Measurements from ENCODE around the gene RGMB.

Gene RGMB

GRCh38 chr5:98785244-98785643 is 11.8 kb downstream of the RGMB start:
- no peak for DNase-seq (ENCODE audit: low read depth in 2 of 2)

DNA sequence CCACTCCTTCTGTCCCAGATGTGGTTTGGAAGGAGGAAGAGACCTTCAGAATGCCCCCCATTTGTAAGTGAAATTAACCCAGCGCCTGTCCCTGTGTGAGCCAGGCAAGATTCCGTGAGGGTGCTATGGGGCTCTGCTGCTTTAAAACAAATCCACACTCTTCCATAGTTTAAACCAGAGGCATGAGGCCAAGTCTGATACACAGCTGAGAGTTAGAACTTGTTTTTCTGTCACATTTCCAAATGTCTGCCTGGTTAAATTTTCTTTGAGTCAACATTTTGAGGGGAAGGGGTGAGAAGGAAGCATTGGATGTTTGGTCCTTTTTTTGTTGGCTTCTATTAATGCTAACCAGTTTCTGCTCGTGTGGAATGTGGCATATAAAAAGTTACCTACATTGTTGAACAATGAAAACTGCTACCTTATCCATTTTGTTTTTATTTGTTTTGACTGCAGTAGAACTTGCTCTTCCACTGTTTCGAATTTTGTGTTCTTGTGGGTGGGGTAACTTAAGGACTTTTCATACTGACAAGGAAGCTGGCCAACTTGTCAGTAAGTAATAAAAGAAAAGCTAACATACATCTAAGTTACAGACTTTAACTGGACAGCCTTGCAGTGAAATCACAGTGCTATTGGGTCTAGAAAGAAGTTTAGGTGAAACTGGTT is 12.9 kb downstream of the RGMB start:
- no peak for DNase-seq (ENCODE audit: low read depth in 2 of 2)

GRCh38 chr5:98787131-98787719 is 13.8 kb downstream of the RGMB start:
- DNase-seq (ENCODE audit: low read depth in 2 of 2), result no peak

DNA sequence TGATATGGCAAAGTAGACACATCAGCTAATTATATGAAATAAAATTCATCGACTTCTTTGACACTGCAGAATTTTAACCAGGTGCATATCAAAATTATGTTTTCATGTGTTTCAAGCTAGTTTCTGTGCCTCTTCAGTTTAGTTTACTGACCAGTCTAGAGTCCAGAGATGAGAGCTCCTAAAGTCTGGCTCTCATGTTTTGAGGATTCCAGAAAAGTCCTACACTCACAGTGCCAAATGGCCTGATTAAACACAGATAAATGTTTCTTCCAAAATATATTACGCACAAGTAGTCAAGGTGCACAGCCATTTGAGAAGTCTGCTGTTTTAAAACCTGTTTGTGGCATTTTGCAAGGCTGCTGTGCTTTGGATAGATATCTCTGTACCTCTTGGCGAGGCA is 15.6 kb downstream of the RGMB start:
- DNase-seq (ENCODE audit: low read depth in 2 of 2), result no peak

GRCh38 chr5:98791001-98791519 is 17.6 kb downstream of the RGMB start:
- no peak for DNase-seq (ENCODE audit: low read depth in 2 of 2)

DNA sequence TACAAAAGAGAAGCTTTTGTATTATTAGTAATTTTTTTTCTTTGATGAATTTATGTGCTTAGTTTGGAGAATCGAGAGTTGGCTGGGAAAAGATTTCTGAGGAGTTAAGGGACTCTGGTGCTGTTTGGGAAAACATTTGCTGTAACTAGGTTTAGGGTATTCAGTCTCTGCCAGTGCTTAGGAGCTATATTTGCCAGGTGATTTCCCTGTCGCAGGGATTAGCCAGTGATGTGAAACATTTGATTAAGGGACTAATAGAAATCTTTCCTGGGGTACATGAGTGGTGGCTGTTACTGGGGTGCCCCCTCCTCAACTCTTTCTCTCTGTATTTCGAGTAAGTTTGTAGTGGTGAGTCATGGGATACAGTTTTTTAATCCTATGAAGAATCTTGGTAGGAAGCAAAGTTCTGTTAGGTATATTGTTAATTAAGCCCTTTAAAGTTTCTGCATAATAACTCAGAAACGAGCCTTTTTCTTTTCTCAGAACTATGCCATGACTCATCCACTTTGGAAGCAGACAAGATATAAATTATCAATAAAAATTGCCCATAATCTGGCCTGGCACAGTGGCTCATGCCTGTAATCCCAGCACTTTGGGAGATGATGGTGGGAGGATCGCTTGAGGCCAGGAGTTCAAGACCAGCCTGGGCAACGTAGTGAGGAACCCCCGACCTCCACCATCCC is 18.6 kb downstream of the RGMB start:
- no peak for DNase-seq (ENCODE audit: low read depth in 2 of 2)

GRCh38 chr5:98793223-98793622 is 19.8 kb downstream of the RGMB start:
- DNase-seq (ENCODE audit: low read depth in 2 of 2), result no peak

DNA sequence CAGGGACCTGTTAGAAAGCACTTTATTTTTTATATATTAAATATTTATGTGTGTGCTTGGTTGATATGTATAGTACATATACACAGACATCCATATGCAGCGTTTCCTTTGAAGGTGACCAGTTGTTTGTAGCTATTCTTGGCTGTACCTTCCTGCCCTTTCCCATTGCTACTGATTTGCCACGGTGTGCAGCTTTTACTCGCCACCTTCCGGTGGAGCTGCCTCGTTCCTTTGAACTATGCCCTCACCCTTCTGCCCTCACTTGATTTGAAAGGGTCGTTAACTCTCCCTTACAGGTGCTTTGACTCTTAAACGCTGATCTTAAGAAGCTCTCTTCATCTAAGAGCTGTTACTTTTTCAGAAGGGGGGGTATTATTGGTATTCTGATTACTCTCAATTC is 20.5 kb downstream of the RGMB start:
- no peak for DNase-seq (ENCODE audit: low read depth in 2 of 2)

GRCh38 chr5:98794414-98795080 is 21.1 kb downstream of the RGMB start:
- no peak for DNase-seq (ENCODE audit: low read depth in 2 of 2)

- DNase-seq (ENCODE audit: low read depth in 2 of 2), result no peak
These were observed 21.8 kb downstream of the RGMB start for GRCh38 chr5:98795243-98795642.

- DNase-seq (ENCODE audit: low read depth in 2 of 2), result peak in 1 of 2 donors; percentile 5
These were observed 22.9 kb downstream of the RGMB start for GRCh38 chr5:98796197-98796972.

DNA sequence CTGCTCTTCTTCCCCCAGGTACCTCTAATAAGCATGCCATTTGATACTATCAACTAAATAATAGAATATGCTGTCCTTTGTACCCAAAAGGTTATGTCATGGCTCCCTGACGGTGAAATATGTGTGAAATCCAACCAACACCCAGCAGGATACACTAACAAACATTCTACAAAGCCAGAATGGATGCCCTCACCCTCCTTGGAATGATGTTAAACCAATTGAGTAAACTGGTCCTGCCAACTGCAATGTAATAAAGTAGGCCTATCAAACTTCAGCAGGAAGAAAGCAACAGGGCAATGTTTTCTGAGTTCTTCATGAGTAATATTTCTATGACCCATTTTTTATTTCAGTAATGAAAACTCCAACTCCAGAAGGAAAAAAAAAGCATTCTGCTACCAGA is 24.9 kb downstream of the RGMB start:
- no peak for DNase-seq (ENCODE audit: low read depth in 2 of 2)

DNA sequence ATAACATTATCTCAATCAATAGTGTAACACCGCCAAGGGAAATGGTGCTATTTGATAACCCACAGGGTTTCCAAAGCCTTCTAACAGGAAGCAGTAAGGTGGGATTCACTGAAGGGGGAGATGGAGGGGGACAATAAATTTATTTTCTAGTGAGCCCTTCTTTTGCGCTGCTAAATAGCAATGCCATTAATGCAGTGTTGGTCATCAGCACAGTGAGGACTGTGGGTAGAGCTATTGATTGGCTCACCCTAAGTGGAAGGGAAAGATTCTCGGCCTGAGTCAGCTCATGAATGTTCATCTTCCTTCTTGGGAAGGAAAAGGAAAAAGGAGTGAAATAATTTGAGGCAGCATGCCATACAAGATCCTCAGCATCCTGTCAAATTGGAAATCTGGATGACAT is 25.4 kb downstream of the RGMB start:
- DNase-seq (ENCODE audit: low read depth in 2 of 2), result no peak

GRCh38 chr5:98804066-98804465 is 30.6 kb downstream of the RGMB start:
- no peak for DNase-seq (ENCODE audit: low read depth in 2 of 2)

GRCh38 chr5:98805070-98805469 is 31.6 kb downstream of the RGMB start:
- DNase-seq (ENCODE audit: low read depth in 2 of 2), result no peak

- no peak for DNase-seq (ENCODE audit: low read depth in 2 of 2)
These were observed 34.3 kb downstream of the RGMB start for GRCh38 chr5:98807806-98808205.

- no peak for DNase-seq (ENCODE audit: low read depth in 2 of 2)
These were observed 36.7 kb downstream of the RGMB start for GRCh38 chr5:98810206-98810605.

DNA sequence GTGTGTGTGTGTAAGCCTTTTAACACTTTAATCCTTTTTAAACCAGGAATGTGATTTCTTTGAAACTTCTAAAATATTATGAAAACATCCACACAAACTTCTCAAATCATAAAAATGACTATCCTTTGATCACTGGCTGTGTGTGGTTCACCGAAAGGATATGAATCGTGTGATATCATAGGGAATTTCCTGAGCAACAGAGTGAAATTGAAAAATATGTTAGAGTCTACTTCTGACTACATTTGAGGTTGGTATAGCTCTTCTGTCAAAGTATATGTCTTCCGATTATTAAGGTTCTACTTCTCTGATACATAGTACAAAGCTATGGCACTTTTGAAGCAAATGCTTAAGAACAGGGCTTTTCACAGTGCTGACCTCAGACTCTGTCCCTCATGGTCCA is 40.3 kb downstream of the RGMB start:
- DNase-seq (ENCODE audit: low read depth in 2 of 2), result no peak

DNA sequence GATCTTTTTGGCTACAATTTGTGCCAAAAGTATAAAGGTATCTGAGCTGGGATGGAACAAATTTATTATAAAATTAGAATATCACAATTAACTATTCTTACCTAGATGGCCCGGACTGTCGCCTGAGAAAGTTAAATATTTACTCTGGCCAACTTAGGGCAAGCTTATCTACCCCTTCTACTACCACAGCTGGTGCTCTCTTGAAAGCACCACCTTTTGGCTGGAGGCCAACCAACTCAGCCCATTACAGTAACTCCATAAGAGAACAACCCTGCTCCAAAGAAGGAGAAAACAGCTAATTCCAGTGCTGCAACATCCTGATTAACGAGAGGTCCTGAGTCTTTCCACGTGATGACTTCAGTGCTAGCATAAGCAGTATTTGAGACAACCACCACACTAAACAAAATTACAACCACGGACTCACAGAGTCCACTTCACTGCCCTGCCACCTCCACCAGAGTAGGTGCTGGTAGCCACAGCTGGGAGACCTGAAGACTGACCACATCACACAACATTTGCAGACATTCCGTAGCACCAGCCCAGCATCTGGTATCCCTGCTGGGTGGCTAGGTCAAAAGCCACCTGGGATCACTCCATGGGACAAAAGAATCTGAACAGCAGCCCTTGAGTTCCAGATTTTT is 43.2 kb downstream of the RGMB start:
- no peak for DNase-seq (ENCODE audit: low read depth in 2 of 2)

GRCh38 chr5:98825582-98826375 is 52.3 kb downstream of the RGMB start:
- DNase-seq (ENCODE audit: low read depth in 2 of 2), result no peak

Data from stimulated activated CD8-positive, alpha-beta memory T cell treated with anti-CD3 and anti-CD28 coated beads, Interleukin-2, amount 100 ng/mL, for 48 hours (primary cell).